ENCODE data around the gene FRAS1.
"Not testable (repeated sequence)": the region's sequence is repeated elsewhere in the genome, so short reads cannot be mapped to it uniquely, and the experiment has no call there.

FRAS1 gene

DNA sequence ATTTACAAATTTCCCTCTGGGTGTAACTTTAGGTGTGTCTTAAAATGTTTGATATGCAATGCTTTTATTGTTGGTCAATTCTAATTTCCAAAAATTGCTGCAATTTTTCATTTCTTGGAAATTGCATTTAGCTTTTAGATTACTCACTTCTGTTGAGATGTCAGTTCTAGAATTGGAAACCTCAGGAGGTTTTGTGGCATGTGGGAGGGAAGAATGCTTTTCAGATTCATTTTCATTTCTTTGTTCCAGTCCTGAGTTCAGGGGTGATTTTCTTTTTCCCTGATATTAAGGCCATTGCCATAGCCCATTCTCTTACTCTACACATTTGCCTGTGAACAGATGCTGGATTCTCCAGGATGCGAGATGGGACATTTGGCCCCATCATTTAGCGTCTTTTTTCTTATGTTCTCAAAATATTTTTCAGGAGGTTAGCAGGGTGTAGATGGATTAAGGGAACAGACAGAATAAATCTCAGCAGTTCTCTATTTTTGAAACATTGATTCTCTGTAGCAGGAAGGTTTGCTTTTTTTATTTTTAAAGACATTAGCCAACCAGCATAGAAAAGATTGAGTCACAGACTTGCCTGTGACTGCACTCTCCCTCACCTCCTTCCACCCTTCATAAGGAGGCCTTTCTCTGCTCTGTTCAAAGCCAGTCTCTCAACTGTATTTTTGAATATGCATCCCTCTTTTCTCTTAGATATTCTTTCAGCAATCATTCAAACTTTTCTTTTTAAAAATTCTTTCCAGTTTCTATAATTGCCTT, 256.0 kb downstream of the FRAS1 start:
- no peak for DNase-seq (ENCODE audit: insufficient read length, low spot score)
- FAIRE-seq: no peak

- FAIRE-seq (no peak), DNase-seq (ENCODE audit: insufficient read length, low spot score) (no peak)
Measured at GRCh38 chr4:78313754-78314120, 256.6 kb downstream of the FRAS1 start.

DNA sequence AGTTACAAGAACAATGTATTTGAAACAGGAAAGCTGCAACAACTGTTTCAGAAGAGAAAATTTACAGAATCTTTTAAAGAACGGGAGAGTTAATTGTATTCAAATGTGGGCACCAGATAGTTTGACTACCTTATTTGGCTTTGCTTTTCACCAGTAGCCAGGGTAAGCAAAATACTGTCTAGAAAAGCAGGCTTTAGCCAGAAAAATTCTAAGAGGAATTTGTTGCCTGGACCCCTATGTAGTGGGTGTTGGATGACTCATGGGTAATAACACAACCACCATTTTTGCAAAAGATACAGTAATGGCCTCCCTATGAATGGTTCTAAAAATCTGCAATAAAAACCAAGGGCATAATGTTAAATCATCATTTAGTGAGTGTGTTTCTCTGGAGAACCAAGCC, 261.0 kb downstream of the FRAS1 start:
- no peak for FAIRE-seq

DNA sequence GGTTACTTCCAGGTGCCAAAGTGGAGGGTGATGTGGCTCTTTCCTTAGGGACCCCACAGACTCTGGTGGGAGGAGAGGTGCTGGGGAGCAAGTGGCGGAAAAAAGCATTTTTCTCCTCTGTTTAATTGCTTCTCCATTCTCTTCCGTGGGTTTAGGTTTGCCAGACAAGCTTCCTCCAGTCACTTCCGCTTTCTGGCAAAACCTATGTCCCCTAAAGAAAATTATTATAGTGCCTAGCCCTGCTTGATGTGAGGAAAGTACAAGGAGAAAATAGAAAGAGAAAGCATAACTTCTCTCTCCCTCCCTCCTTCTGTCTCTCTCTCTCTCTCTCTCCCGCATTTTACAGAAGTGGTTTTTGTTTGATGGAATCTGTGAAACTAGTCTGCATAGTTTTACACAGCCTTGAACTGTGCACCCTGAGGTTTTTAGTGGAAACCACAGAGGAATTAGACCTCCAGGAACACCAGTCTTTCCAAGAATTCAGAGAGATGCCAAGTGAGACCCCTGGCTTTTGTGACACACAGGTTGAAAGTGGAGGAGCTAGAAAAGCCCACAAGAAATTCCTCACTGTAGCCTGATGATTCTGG, 263.3 kb downstream of the FRAS1 start:
- FAIRE-seq (no peak), DNase-seq (ENCODE audit: insufficient read length, low spot score) (no peak)

More for the DNA sequence above, 261.0 kb downstream of the FRAS1 start:
- DNase-seq (ENCODE audit: insufficient read length, low spot score): no peak

- DNase-seq (ENCODE audit: insufficient read length, low spot score): no peak
- no peak for FAIRE-seq
Measured at GRCh38 chr4:78322032-78322431, 264.9 kb downstream of the FRAS1 start.

- DNase-seq (ENCODE audit: insufficient read length, low spot score) (no peak), FAIRE-seq (no peak)
Measured at GRCh38 chr4:78323439-78323838, 266.3 kb downstream of the FRAS1 start.

DNA sequence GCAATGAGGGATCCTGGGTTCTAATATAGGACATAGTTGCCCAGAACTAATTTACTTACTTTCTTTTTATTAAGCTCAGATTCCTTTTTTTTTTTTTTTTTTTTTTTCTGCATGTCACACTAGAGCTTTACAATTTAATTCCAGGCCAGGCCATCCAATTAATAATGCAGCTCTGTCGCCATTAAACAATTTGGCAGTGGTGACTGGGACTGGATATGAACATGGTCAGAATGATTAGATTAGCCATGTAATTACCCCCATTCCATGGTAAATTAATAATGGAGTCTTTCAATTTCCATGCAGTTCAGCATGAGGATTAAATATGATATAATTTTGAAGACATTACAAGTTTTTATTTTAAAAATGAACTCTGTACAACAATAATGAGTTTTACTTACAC, 267.5 kb downstream of the FRAS1 start:
- FAIRE-seq (no peak), DNase-seq (ENCODE audit: insufficient read length, low spot score) (no peak)

- DNase-seq (ENCODE audit: insufficient read length, low spot score): no peak
- no peak for FAIRE-seq
Measured at GRCh38 chr4:78325271-78326157, 268.4 kb downstream of the FRAS1 start.

DNA sequence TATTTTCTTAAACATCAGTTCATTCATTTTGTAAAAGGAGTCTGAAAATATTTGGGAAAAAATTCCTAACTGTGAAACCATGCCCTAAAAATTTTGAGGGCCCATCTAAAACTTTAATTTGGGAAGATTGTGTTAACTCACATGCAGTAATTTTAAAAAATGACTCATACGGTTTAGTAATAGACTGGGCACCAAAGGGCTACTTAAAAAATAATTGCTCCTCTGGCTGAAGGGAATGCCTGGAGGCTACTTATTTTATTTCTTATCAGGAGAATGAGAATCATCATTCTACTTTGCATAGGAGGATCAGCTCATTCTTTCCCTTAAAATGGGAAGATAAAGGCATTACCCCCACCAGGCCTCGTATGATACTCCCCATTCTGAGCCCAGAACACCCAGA, 271.5 kb downstream of the FRAS1 start:
- FAIRE-seq; DNase-seq (ENCODE audit: insufficient read length, low spot score): not testable (repeated sequence)

DNA sequence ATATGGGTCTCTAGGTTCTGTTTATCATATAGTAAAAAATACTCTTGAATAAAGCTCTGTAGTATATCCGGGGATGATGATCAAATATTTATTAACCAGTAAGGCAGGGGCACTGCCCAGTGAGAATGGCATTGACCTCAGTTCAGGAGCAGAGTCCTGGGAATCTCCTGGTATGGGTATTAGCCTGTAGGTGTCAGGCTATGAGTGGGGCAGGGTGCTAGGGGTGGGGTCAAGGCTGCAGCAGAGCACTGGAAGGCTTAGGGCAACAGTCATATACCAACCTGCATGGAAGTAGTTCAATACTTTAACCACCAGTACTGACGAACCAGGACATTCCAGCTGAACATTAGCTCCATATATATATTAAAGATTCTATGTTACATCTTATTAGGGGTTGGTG, 274.1 kb downstream of the FRAS1 start:
- FAIRE-seq (no peak), DNase-seq (ENCODE audit: insufficient read length, low spot score) (no peak)

DNA sequence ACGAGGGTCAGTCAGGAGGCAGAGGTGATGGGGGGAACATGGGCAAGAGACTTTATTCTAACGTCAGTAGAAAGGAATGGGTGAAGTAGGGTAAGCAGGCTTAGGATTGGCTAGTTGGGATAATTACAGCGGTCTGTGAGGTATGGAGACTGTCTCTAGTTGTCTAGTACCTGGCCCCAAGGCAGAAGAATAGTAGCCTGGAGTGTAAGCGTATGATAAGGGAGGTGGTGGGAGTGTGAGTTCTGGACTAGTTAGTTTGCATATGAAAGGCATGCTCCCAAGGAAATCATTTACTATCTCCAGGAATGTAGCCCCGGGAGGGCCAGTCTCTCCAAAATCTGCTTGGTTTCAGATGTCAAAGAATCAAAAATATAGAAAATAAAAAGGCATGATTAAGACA, 274.8 kb downstream of the FRAS1 start:
- DNase-seq (ENCODE audit: insufficient read length, low spot score) (no peak), FAIRE-seq (no peak)

DNA sequence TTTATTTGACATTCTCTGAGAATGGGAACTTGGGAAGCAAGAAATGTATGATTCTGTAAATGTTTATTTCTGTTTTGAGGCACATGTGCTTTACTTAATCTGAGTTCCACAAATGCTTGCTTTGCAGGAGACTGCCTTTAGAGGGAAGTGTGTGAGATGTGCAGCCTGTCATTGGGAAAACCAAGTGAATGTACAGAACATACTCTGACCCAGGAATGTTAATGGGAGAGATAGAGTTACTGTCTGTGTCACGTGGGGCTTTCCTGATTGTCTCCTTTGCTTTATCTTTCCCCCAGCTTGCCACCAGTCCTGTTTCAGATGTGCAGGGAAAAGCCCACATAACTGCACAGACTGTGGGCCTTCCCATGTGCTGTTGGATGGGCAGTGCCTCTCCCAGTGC, 275.9 kb downstream of the FRAS1 start:
- DNase-seq (ENCODE audit: insufficient read length, low spot score) (no peak), FAIRE-seq (no peak)

DNA sequence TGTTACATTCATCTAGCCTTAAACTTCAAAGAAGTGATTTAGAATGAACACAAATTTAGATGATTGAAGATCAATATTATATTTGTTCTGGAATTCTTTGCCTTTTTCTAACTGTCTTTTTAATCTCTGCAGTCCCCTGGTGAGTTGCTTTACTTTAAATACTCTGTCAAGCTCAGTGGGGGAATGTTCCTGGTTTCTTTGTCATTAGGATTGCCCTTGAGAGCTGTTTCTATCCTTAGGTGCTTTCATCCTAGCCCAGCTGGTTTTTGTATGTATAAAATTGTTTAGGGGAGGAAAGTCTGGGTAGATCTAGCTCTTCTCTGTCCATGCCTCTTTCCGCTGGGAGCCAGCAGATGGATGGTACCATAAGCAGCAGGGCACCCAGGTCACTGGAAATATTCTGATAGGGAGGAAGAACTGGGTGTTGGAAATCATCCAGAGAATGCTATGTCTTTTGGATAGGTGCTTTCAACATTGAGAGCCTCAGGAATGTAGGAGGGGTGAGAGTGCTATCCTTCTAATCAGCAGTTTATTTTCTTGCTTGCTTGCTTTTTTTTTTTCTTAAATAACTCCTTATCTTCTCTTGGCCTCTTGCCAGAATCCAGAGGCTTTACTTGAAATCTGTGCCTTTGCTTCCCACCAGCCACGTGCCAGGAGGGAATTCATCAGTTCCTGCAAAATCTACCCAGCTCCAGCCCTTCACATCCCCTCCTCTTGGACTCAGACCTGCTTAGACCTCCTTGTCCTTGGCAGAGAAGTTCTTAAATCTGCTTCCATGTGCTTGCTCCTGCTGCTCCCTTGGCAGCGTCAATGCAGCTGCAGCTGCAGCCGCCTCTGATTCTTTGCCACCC, 279.2 kb downstream of the FRAS1 start:
- DNase-seq (ENCODE audit: insufficient read length, low spot score): no peak
- no peak for FAIRE-seq

DNA sequence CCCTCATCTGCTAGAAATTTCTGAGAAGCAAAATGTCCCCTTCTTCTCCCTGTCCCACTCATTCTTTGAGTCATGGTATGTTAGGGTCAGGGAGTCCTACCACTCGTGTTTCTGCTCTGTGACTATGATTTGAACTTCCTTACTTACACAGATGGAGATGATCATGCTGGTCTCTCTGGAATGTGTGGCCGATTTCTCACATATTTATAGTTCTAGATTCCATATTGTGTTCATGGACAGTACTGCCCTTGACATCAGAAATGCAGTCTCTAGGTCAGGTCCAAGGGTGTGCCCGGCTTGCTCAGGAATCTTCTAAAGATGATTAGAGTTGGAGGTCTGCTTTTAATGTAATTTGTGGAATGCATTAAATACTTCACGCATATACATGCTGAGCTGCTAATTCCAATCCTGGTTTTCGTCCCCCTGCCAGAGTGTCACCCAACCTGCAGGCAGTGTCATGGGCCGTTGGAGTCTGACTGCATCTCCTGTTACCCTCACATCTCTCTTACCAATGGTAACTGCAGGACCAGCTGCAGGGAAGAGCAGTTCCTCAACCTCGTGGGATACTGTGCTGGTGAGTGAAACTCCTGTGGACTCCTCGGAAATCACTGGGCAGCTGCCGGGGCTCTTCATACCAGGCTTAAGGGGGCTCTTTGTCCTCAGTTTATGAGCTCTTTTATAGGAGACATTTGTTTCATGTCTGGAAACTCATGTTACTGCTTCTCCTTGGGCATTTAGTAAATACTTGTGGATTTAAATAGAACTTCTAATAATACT, 280.3 kb downstream of the FRAS1 start:
- no peak for FAIRE-seq

GRCh38 chr4:78342125-78342524, 285.0 kb downstream of the FRAS1 start:
- no peak for FAIRE-seq
- DNase-seq (ENCODE audit: insufficient read length, low spot score): no peak

More for the DNA sequence above, 280.3 kb downstream of the FRAS1 start:
- DNase-seq (ENCODE audit: insufficient read length, low spot score): no peak

GRCh38 chr4:78343682-78344081, 286.6 kb downstream of the FRAS1 start:
- DNase-seq (ENCODE audit: insufficient read length, low spot score): no peak
- FAIRE-seq: no peak

GRCh38 chr4:78345237-78345636, 288.1 kb downstream of the FRAS1 start:
- DNase-seq (ENCODE audit: insufficient read length, low spot score) (no peak), FAIRE-seq (no peak)

- FAIRE-seq: no peak
Measured at GRCh38 chr4:78346222-78346621, 289.1 kb downstream of the FRAS1 start.

DNA sequence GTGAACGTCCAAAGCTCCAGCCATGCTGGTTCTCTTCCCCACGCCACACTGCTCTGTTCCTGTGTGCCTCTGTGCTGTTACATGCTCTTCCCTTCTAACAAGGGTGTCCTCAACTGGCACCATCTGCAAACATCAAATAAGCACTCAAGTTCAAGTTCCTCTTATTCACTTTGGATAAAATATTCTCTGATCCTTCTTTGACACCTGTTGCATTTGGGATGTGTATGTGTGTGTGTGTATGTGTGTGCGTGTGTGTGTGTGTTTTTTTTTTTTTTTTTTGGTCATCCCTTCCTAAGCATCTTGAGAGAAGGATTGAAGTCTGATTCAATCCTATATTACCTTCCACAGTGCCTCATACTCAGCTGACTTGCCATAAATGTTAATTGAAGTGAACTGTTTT, 290.4 kb downstream of the FRAS1 start:
- FAIRE-seq (no peak), DNase-seq (ENCODE audit: insufficient read length, low spot score) (no peak)

More at GRCh38 chr4:78346222-78346621, 289.1 kb downstream of the FRAS1 start:
- DNase-seq (ENCODE audit: insufficient read length, low spot score): no peak

DNA sequence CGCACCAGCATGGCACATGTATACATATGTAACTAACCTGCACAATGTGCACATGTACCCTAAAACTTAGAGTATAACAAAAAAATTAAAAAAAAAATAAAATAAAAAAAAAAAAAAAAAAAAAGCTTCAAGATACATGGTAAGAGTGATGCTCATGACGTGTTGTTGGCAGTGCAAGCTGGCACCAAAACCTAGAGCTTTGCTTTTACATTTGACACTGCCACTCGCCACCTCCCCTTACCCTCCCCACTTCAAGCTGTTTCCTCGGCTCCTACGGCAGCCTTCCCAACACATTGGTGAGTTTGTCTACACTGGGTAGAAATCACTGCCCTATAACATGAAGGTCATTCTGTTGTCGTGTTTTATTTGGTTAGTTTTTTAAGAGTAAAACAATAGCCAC, 296.8 kb downstream of the FRAS1 start:
- FAIRE-seq (no peak), DNase-seq (ENCODE audit: insufficient read length, low spot score) (no peak)

Data from HTR-8/SVneo (cell line).